Stimulated activated CD4-positive, alpha-beta T cell treated with anti-CD3 and anti-CD28 coated beads, Interleukin-2, amount 100 ng/mL, for 24 hours (primary cell): ENCODE results near the gene KCNAB2.
"Not testable (repeated sequence)": the region's sequence is repeated elsewhere in the genome, so short reads cannot be mapped to it uniquely, and the experiment has no call there.

Experiments used
- DNase-seq, 2 donors: peaks; one replicate each; pipeline ENCODE4 v3.0.0-alpha.2; 2020

The KCNAB2 gene

DNA sequence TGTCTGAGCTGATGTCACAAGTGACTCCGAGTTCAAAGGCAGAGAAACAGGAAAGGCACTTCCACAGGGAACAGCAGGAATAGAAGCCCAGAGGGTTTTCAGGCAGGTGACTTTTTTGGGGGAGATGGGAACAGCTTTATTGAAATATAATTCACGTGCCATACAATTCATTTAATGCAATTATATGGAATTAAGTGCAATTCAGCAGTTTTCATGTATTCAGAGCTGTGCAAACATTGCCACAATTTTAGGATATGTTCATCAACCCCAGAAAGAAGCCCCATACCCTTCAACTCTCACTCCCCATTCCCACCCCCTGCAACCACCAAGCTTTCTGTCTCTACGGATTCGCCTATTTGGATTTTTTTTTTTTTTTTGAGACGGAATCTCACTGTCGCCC is 17.0 kb downstream of the KCNAB2 start:
- no peak for DNase-seq

DNA sequence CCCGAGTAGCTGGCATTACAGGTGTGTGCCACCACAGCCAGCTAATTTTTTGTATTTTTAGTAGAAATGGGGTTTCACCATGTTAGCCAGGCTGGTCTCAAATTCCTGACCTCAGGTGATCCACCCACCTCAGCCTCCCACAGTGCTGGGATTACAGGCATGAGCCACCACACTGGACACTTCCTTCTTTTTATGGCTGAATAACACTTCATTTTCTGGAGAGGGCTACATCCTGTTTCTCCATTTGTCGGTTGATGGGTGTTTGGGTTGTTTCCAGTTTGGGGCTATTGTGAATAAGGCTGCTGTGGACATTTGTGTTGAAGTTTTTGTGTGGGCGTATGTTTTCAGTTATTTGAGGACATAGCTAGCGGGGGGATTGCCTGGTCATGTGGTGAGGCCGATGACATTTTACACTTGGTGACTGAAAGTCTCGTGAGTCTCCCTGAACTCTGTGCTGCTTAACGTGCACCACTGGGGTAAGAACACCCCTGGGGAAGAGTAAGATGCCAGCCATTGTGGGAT is 17.9 kb downstream of the KCNAB2 start:
- DNase-seq, result not testable (repeated sequence)

DNA sequence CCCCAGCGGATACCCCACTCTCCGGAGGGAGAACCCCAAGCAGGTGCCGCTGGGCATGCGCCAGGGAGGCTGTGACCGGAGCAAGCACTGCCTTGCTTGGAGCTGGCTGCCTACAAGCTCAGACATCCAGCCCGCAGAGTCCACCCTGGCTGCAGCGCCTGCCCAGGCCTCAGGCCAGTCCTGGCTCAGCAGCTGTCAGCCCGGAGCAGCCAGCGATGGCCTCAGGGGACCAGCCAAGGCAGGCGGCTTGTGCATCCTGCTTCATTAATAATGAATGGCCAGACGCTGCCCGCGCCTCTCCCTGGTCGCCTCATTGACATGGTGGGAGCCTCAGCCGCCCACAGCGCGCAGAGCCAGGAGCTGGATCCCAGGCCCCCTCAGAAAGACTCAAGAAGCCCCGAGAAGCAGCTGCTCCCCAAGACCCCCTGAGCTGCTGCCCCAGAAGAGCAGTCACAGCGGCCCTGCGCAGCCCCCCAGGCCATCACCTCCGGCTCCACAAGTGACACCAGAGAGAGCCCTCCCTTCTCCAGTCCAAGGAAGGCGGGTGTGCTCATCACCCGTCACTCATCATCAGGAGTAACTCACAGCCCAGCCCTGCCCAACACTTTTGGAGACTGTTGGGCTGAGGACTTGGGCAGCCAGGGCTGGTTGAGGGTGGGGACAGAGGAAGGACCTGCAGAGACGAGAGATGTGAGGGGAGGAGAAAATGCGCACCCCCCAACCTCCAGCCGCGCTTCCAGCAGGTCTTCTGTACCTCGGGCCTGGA is 19.6 kb downstream of the KCNAB2 start:
- no peak for DNase-seq

DNA sequence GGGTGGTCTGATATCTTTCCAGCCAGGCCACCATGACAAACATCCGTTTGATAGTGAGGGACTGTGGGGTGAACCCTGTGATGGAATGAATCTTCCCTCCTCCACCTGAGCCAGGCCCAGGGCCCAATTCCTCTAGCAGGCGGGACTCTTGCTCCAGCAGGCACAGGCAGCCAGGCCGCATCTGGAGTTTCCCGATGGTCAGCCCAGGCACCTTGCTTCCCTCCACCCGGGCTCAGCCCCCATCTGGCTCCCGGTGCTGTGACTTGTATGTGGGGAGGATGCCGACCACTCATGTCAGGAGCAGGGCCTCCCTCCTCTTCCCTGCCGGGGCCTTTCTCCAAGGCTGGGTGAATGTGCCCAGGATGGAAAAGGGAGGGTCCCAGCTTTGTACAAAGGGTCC is 21.0 kb downstream of the KCNAB2 start:
- DNase-seq, result no peak

DNA sequence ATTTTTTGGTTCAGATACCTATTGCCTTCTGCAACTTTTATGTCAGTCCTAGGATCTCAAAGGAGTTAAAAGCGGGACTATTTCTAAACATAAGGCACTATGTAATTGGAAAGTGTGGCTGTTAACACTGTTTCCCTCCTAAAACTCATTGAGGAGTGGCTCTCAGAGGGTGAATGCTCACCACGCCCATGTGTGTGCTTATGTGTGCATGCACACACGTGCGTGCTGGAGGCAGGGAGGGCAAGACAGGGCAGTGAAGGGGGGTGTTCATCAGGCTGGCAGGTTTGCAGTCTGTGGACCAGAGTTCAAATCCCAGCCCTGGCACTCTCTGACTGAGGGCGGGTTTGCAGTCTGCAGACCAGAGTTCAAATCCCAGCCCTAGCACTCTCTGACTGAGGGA is 22.4 kb downstream of the KCNAB2 start:
- no peak for DNase-seq

DNA sequence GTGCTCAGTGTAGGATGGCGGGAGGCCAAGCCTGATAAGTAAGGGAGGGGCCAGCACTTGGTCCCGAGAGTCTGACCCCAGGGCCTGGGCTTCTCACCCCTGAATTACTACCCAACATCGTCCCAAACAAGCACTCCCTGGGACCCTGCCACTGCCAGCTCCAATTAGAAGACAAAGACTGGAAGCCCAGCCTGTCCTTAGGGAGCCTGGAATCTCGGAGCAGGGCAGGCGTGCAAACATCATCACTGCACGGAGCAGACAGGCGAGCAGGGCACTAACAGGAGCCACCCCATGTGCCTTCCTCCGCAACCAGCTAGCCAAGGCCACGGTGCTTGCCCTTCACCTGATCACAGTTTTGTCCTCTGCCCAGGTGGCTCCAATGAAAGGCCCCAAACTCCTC is 23.2 kb downstream of the KCNAB2 start:
- DNase-seq, result no peak

DNA sequence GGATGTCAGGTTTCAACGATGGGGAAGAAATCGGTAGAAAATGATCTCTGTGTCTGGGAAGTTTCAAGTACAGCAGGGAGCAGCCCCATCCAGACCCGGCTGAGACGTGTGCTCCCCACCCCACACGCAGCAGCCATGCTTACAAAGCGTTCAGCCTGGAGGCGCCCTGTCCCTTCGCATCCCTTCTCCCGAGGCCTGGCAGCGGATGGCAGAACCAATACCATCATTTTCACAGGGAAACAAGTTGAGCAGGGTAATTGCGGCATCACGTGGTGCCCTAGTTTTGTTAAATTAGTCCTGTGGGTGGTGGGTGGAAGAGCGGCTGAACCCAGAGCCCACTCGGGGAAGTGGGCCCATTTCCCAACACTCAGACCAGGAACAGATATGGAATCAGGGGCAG is 23.9 kb downstream of the KCNAB2 start:
- no peak for DNase-seq

DNA sequence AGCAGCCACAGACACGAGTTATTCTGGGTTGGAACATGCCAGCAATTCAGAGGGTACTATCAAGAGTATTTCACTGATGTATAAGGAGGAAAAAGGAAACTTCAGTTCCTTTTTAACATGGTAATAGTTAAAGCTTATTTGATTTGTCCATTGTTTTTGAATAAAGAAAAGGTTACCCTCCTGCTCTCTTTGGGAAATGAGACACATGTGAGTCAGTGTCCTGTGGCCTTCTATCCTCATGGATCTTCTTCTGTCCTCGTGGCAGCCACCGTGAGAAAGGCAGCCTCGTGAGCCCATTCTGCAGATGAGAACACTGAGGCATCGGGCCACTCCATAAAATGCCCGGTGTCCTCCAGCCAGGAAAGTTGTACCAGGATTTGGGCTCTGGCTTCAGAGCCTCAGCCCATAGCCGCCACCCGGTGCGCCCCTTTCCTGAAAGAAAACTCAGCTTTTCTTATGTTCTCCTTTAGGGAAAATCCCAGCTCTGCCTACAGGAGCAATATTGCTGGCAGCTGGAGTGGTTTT is 24.8 kb downstream of the KCNAB2 start:
- DNase-seq, result no peak

DNA sequence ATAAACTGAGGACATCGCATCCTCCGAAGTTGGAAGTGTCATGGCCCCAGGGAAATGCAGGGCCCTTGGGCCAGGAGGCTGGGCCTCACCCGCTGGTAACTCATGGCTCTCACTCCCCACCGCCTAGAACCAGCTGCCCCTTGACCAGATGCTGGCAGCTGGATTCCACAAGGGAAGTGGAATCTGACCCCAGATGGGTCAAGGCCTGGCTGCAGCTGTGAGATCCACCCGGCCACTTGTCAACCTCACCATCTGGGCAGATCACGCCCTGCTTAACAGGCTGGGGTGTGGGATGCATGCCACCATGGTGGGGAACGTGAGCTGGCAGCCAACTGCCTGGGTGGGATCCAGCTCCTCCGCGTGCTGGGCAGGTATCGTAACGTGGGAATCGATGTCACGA is 25.5 kb downstream of the KCNAB2 start:
- no peak for DNase-seq

DNA sequence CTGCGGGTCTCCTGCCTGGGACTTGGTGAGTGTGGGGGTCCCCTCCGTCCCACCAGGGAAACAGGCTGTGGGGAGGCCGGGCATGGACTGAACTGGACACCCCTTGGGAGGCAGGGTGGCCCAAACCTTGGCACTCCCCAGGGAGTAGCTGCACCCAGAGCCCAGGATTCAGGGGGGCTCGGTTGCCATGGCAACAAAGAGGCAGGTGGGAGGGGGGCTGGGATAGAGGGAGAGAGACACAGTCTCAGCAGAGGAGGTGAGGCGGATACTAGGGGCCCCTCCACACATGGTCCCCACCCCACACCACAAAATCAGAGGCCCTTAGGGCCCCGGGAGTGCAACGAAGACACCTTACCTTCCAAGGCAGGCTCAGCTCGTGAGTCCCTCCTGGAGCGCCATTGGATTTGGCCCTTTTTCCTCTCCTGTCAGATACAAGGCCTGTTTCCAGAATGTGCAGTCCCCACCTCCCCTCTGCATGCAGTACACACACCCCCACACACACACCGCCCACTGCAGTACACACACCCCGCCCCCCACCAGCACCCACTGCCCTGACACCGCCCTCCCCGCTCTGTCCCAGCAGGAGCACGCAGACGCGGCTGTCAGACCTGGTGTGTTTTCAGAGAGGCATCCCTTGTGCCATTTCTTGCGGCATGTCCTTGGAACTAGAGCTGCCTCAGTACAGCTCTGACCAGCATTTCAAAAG is 27.2 kb downstream of the KCNAB2 start:
- DNase-seq, result no peak

DNA sequence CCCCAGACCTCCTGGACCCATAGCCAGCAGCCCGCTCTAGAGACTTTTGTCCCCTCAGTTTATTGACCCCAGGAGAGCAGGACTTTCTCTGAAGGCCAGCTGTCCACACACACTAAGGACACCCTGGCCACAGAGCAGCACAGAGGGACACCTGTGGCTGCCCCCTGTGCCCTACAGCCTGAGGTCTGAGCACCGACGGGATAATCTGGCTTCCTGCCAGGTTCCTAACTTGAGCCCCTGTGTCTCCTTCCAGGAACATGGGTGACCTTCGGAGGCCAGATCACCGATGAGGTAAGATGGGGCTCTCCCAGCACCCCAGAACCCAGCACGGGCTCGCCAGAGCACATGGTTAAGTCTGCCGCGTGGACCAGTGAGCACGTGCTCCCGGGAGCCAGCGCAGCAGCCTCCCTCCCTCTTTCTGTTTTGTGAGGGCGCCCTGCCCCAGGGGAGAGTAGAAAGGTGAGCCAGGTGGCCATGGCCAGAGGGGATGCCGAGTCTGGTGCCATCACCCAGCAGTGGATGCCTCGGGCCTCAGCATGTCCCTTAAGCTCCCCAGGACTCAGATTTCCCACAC is 27.9 kb downstream of the KCNAB2 start:
- DNase-seq, result no peak

DNA sequence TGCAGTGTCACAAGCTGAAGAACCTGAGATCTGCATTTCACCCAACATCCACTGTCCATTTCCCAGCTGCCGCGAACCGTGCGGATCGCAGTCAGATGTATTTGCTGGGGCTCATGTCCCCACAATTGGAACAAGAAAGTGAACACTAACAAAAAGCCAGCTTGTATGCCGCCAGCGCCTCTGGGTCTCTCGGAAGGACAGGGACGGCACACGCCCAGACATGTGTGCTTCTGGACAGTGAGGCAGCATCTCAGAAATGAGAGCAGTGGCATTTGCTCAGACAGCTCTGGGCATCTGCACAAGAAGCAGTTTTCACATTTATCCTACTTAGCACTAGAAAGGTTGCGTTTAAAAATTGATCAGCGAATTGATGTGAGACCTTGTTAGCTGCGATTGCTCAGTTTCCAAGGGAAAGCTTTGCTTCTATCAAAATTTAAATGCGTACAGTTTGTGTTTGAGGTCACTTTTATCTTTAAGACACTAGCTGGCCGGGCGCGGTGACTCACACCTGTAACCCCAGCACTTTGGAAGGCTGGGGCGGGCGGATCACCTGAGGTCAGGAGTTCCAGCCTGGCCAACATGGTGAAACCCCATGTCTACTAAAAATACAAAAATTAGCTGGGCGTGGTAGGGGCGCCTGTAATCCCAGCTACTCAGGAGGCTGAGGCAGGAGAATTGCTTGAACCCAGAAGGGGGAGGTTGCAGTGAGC is 28.7 kb downstream of the KCNAB2 start:
- DNase-seq, result no peak

DNA sequence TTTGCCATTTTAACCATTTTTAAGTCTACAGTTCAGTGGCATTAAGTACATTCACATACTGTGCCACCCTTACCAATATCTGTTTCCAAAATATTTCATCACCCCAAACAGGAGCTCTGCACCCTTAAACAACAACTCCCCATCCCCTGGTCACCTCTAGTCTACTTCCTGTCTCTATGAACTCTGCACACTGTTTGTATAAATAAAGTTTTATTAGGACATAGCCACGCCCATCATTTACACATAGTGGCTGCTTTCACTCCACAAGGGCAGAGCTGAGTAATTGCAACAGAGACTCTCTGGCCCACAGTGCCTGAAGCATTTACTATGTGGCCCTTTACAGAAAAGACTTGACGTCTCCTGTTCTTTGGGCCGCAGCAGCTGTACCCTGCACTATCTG is 30.1 kb downstream of the KCNAB2 start:
- no peak for DNase-seq

DNA sequence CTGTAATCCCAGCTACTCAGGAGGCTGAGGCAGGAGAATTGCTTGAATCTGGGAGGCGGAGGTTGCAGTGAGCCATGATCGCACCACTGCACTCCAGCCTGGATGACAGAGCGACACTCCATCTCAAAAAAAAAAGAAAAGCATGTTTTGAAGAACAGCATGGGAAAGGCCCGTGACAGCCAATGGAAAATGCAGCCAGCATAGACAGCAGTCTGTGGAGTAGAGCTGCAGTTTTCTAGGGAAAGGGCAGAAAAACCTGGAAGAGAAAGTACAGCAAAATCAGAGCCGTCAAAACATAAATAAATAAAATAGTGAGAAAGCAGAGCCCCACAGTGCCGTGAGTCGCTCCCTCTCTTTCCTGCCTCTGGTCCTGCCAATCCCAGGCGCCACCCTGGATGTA is 31.4 kb downstream of the KCNAB2 start:
- not testable (repeated sequence) for DNase-seq

DNA sequence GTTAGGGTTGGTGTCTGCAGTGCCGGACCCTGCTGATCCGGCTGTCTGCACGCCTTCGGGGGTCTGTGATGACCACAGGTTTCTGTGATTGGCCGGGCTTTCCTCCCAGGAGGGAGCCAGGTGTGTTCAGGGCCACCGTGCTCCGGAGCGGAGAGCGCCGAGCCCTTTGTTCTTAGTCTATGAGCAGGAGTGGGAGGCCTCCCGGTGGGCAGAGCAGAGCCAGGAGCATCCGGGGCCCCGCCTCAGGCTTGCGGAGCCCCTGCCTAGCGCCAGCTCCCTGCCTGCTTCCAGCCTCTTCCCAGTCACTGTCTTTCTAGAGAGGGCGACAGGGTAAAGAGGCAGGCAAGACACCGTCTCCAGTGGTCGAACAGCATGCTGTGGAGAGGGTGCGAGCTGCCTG is 31.8 kb downstream of the KCNAB2 start:
- DNase-seq, result no peak

DNA sequence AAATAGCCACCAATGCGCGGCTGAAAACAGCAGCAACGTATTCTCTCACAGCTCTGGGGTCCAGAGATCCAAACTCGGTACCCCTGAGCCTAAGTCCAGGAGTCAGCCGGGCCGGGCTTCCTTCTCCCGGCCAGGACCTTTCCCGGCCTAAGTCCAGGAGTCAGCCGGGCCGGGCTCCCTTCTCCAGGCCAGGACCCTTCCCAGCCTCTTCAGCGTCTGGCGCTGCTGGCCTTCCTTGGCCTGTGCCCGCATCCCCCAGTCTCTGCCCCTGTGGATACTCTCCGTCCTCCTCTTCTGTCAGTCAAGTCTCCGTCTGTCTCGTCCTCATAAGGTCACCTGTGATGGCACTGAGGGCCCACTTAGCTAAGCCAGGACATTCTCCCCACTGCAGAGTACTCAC is 32.2 kb downstream of the KCNAB2 start:
- no peak for DNase-seq

DNA sequence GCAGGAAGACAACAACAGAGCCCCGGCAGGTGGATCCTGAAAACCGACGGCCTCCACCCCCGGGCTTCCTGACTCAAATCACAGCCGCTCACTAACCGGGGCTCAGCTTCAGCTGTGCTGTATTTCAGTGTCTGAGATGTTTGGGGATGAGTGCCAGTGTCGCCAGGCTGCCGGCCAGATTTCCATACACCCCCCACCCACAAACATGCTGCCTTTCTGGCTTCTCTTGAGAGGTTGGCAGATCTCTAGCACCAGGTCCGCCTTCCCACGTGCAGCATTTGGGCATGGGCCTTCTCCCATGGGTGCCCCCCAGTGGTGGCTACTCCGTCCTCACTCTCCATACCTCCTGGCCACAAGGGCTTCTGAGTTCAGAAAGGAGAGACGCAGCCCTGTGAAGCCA is 34.8 kb downstream of the KCNAB2 start:
- no peak for DNase-seq

DNA sequence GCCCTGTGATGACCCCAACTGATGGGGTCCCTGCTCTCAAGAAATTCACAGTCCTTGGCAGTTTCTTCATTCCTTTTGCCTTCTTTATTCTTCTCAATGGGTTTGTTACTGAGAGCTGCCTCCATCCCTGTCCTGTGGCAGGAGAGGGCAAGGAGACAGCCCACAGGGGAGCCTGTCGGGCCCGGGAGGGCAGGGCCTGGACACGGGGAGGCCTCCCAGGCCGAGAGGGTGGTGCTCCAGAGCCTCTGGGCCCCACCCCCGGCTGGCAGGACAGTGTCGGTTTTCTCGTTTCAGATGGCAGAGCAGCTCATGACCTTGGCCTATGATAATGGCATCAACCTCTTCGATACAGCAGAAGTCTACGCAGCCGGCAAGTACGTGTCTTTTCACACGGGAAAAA is 36.2 kb downstream of the KCNAB2 start:
- DNase-seq, result no peak

DNA sequence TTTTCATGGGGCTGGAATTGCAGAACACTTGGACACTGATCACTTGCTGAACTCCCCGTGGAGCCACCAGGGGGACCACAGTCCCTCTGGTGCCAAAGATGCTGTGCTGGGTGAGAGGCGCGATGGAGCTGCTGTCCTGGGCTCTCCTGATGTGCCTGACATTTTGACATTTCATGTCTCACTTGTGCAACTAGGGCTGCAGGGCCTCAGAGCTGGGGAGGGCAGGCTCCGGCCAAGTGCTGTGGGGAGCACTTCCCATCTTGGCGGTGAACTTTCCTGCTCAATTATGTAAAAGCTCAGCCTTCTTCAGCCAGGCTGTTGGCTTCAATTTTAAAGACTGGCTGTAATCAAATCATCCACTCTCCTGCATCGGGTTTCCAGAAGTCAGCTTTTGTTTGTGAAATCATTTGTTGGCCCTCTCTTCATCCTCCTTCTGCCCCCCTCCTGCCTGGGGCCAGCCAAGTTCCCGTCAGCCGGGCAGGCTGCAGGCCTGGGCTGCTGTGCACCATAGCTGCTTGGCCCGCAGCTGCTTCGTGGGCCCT is 36.8 kb downstream of the KCNAB2 start:
- no peak for DNase-seq

DNA sequence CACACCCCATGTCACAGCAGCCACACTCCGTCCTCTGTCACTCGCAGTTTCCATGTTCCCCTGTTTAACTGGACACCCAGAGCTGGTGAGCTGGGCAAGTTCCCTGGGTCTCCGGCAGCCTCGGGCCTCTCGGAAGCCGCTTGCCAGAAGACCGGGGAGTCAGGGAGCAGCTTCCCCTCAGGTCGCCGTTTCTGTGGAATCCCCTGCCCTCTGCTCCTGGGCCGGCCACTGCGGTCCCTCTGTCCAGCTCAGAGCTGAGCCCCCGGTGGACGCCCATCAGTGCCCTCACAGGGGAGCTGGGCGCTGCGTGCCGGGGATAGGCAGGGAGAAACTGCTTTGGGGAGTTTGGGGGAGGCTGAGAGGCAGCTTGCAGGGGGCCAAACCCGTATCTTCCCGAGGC is 37.7 kb downstream of the KCNAB2 start:
- no peak for DNase-seq

DNA sequence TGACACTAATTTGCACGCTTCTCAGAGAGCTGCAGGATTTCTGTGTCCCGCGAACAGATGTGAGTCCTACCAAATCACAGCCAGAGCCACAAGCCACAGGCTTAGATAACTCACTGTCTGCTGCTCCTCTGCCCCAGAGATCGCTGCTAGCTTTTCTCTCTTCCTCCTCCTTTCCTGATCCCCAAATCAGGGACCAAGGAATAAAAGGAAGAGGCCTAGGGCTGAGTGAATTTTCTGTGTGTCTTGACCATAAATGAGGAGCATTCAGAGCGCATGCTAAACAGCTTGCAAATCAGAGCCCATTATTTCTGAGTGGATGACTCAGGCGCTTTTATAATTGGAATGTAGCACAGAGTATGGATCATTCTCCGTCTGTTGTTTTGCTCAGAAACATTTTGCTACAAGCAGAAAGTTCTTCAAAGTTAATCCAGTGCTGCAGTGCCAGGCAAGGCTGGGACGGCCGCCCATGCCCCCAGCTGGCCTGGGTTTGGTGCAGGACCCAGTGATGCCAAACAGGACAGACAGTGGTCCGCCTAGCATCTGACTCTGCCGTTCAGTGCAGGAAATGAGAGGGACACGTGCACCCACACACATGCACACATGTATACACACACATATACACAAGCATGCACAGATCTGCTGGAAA is 38.2 kb downstream of the KCNAB2 start:
- no peak for DNase-seq

DNA sequence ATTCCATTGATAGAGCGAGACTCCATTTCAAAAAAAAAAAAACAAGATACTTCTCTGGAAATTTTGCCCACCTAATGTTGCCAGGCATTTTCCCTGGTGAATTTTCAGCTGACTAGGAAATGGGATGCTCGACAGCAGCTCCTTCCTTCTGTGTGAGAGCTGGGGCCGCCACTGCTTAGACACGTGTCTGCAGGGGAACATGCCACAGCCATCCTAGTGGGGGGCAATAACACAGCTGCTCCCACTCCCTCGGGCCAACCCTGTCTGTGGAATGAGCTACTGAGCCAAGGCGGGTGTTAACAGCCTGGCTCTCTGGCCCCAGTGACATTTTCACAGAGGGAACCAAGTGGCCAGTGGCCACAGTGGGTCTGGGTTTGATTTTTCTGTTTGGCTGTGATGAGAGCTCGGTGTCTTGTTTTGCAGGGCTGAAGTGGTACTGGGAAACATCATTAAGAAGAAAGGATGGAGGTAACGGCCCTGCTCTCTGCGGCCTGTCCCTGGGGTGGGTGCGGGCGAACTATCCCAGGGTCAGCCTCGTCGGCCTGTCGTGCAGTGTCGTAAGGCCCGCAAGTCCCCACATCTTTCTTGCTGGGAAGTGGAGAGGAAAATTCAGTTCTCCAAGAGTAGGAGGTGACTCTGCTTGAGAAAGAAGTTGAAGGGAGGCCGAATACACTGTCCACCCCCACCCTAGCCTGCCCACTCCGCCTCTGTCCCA is 39.2 kb downstream of the KCNAB2 start:
- DNase-seq, result no peak
